ENCODE results near the gene PTPRR. TPM values are rescaled to one million over a fixed set of nuclear protein-coding genes. Genes with fewer than 3 reads are reported as not detected.

PTPRR gene
- total RNA-seq, 1 donor from 2014 or later, result under 0.01 TPM

DNA sequence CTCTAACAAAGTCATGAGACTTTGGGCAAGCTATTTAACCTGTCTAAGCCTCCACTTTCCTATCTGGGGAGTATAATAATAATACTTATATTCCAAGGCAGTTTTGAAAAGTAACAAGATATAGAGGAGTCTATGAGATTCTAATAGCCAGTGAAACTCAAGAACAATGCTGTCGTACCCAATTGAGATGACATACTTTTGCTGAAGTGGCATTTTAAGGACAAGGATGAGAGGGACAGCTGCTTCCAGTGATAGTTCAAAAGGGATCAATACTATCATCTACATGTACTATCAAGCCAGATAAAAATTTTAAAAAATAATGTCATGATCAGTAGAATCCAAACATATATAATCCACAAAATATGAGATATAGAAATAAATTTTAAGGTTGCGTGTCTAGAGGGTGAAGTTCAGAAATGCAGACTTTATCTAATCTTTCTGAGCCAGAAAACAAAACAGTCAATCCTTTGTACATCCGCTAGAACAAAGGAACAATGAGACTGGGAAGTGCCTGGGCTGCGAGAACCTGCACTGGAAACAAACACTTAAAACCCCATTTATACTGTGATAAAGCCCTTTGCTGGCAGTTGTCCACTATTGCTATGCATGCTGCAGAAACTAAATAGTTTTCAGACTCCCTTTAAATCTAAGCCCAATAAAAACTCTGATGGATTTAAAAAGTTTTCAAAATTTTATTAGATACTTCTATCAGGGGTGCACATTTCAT, 321.9 kb downstream of the PTPRR start:
- no peaks in the 10 kb centered on the region for H3K27me3 ChIP-seq (ENCODE audit: control insufficient read depth, insufficient read depth, low read length)
- DNase-seq (ENCODE audit: low read depth) (no peak), FAIRE-seq (no peak)
- no peak overlapping the region for H3K4me3 ChIP-seq (ENCODE audit: low read depth, low read length)
- TF ChIP-seq, protein P1, sequence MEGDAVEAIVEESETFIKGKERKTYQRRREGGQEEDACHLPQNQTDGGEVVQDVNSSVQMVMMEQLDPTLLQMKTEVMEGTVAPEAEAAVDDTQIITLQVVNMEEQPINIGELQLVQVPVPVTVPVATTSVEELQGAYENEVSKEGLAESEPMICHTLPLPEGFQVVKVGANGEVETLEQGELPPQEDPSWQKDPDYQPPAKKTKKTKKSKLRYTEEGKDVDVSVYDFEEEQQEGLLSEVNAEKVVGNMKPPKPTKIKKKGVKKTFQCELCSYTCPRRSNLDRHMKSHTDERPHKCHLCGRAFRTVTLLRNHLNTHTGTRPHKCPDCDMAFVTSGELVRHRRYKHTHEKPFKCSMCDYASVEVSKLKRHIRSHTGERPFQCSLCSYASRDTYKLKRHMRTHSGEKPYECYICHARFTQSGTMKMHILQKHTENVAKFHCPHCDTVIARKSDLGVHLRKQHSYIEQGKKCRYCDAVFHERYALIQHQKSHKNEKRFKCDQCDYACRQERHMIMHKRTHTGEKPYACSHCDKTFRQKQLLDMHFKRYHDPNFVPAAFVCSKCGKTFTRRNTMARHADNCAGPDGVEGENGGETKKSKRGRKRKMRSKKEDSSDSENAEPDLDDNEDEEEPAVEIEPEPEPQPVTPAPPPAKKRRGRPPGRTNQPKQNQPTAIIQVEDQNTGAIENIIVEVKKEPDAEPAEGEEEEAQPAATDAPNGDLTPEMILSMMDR (IDR thresholded peaks at IDR 0.05; ENCODE audit: insufficient read depth, low read length, severe bottlenecking), result no peak
- no peaks in the 10 kb centered on the region for H3K36me3 ChIP-seq (ENCODE audit: control insufficient read depth, insufficient read depth, low read length)

DNA sequence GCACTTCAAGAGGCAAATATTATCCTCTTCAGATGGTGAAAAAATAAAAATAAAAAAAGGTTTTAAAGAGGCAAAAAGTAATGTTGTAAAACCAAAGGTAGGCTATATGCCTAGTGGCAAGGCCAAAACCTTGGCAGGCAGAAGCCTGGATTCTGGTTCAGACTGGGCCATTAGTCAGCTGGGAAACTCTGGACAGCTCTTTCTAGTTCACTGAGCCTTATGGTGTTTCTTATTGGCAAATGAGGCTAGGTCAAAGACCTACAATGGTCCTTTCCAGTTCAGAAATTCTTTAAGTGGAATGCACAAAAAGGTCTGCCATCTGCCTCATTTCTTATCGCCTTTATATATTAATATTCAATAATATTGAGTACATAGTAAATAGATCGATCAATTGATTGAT, 327.9 kb downstream of the PTPRR start:
- Histone ChIP-seq H3K4me3 (ENCODE audit: low read depth, low read length) (no peak overlapping the region), H3K36me3 (ENCODE audit: control insufficient read depth, insufficient read depth, low read length) (no peaks in the 10 kb centered on the region), H3K27me3 (ENCODE audit: control insufficient read depth, insufficient read depth, low read length) (no peaks in the 10 kb centered on the region)
- TF ChIP-seq, protein P1 (IDR thresholded peaks at IDR 0.05; ENCODE audit: insufficient read depth, low read length, severe bottlenecking), result no peak
- FAIRE-seq, result no peak
- DNase-seq (ENCODE audit: low read depth), result no peak

DNA sequence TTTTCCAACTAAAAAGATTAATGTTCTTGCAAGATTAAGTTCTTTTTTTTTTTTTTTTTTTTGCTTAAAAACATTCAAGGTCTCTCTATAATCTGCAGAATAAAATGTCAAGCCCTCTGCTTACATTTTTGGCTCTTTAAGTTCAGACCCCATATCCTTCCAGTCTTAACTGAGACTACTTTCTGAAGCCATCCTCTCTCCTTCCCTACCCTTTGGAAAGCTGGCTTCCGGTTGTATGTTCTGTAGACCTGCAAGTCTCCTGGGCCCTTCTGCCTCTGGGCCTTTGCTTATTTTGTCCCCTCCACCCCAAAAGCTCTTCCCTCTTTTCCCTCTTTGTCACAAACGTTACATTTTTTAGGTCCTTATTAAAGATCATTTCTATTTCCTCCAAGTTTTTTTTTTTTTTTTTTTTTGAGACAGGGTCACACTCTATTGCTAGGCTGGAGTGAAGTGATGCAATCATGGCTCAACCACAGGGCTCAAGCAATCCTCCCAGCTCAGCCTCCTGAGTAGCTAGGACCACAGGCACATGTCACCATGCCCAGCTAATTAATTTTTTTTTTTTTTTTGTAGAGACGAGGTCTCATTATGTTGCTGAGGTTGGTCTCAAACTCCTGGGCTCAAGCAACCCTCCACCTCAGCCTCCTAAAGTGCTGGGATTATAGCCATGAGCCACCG, 329.9 kb downstream of the PTPRR start:
- no peak for FAIRE-seq
- Histone ChIP-seq H3K36me3 (ENCODE audit: control insufficient read depth, insufficient read depth, low read length) (no peaks in the 10 kb centered on the region), H3K4me3 (ENCODE audit: low read depth, low read length) (no peak overlapping the region), H3K27me3 (ENCODE audit: control insufficient read depth, insufficient read depth, low read length) (no peaks in the 10 kb centered on the region)
- TF ChIP-seq, protein P1 (IDR thresholded peaks at IDR 0.05; ENCODE audit: insufficient read depth, low read length, severe bottlenecking), result no peak
- DNase-seq (ENCODE audit: low read depth), result no peak

DNA sequence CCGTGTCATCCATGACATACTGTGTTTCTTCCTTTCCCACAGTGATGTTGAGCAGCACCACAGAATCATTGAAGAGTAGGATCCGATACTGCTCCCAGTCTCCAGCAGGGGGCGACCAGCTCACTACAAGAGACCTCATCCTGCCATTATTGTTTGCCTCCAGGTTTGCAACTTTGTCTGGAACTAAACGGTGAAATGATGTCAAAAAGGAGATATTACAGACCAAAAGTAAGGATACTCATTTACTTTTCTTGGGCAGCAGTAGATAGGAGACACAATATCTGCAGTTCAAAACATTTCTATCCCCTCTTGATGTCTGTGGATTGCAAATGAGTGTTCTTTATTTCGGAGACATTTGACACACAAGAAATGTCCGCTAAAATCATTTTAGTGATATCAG, 330.5 kb downstream of the PTPRR start:
- DNase-seq (ENCODE audit: low read depth) (peak; percentile 60), FAIRE-seq (no peak)
- TF ChIP-seq, protein P1 (IDR thresholded peaks at IDR 0.05; ENCODE audit: insufficient read depth, low read length, severe bottlenecking), result peak; percentile 81
- Histone ChIP-seq H3K36me3 (ENCODE audit: control insufficient read depth, insufficient read depth, low read length) (no peaks in the 10 kb centered on the region), H3K27me3 (ENCODE audit: control insufficient read depth, insufficient read depth, low read length) (no peaks in the 10 kb centered on the region), H3K4me3 (ENCODE audit: low read depth, low read length) (no peak overlapping the region)

Other genes with a start within 250 kb of the PTPRR start
- 0.26 TPM in 1 of 2 replicates, not detected in the other for gene TSPAN8, start 237.3 kb upstream of the PTPRR start, total RNA-seq